Adrenal gland (tissue), 12 donors: Measurements from ENCODE around the gene MCM7. TPM values are rescaled to one million over a fixed set of nuclear protein-coding genes. Genes with fewer than 3 reads are reported as not detected.
A peak's percentile ranks its signal among the peaks of the same experiment; 100 is the strongest.

ENCODE experiments used
- DNase-seq, 7 donors: peaks; one replicate each; pipeline ENCODE4 v3.0.0-alpha.2; 2019 to 2020
- H3K27ac ChIP-seq, 5 donors: fragments of 200-600 bp; sonication (generic) in 4 of 5; 1 replicate in 3 of 5; 2 replicates in 2 of 5; pipeline versions ENCODE4 v1.5.1 to v1.8.0; 2016 to 2020; ENCODE audit warnings: mild to moderate bottlenecking in 1 of 5
- H3K27me3 ChIP-seq: fragments of 200-600 bp; 2 replicates; pipeline ENCODE4 v1.8.0; 2021
- H3K36me3 ChIP-seq, 2 donors: fragments of 200-600 bp; replicated peaks in 1 of 2; 1 replicate in 1 of 2; 2 replicates in 1 of 2; pipeline versions ENCODE4 v1.5.1 to v1.8.0; 2018 to 2022
- H3K4me1 ChIP-seq, 2 donors: fragments of 200-600 bp; replicated peaks in 1 of 2; 1 replicate in 1 of 2; 2 replicates in 1 of 2; pipeline versions ENCODE4 v1.5.1 to v1.8.0; 2018 to 2021
- H3K4me3 ChIP-seq, 4 donors: fragments of 200-600 bp; sonication (generic) in 3 of 4; one replicate each; pipeline ENCODE4 v1.5.1; 2016 to 2018
- H3K9me3 ChIP-seq, 3 donors: fragments of 200-600 bp; sonication (generic) in 1 of 3; replicated peaks in 1 of 3; 1 replicate in 2 of 3; 2 replicates in 1 of 3; pipeline versions ENCODE4 v1.5.1 to v1.8.0; 2016 to 2021
- CTCF ChIP-seq, 6 experiments: fragments of 450-650 bp in 4 of 6; fragments of 200-600 bp in 2 of 6; sonication (generic) in 1 of 6; IDR thresholded peaks; 1 replicate in 5 of 6; 2 replicates in 1 of 6; pipeline versions ENCODE4 v1.5.1 to v1.8.0; 2016 to 2021; ENCODE audit warnings: antibody characterized with exemption in 6 of 6, mild to moderate bottlenecking in 2 of 6, moderate library complexity in 1 of 6
- POLR2A ChIP-seq, 2 donors: fragments of 450-650 bp; IDR thresholded peaks; one replicate each; pipeline ENCODE4 v1.6.1; 2017; ENCODE audit warnings: antibody characterized with exemption in 2 of 2, mild to moderate bottlenecking in 2 of 2, moderate library complexity in 1 of 2
- WGBS, 4 donors: extraction: QIAGEN DNeasy Blood & Tissue Kit in 2 of 4; methylation state at CpG; one replicate each; pipeline versions ENCODE4 v1.1.5 to v1.1.7; 2013 to 2017; 5-methylcytosine and 5-hydroxymethylcytosine counted together
- intact Hi-C, 2 donors: fragments of 100-400 bp; cut with DNase I; formaldehyde crosslinking; loops; one replicate each; pipeline versions ENCODE4 v1.14.1 to v1.15.0; 2022 to 2023
- polyA plus RNA-seq, 3 donors: library from polyadenylated mRNA; stranded (reverse); fragments of 200-250 nt in 2 of 3; fragments of 350-450 nt in 1 of 3; fragmentation: Illumina TruSeq in 1 of 3; extraction: RNeasy Lipid Tissue Mini Kit (QIAGEN cat#74804) in 1 of 3; gene quantifications; one replicate each; pipeline ENCODE4 v1.2.3, GENCODE V29; 2013 to 2014
- total RNA-seq, 9 donors: library from RNA; depleted of rRNA in 4 of 9; stranded (reverse); fragments of >200 nt in 4 of 9; fragments of 120-200 nt in 1 of 9; fragmentation: NEBNext Ultra II Directional in 1 of 9; extraction: Animal tissue kit (Norgen Biotek cat#: 25700) in 1 of 9; gene quantifications; one replicate each; pipeline versions ENCODE4 v1.1.0 to v1.2.4, GENCODE V29; 2013 to 2023
- donor health status: healthy with polysubstance abuse.
- donor health status: Bipolar disorder and iron deficiency.
- donor health status: DM: yes; HTN: yes; CAD: no.
- donor health status: DM: no; HTN: no; CAD: no.
- donor health status: DM: no; HTN: no; CAD: no.
- donor health status: DM: yes; HTN: yes; CAD: no.

Gene MCM7
- total and polyA plus RNA-seq, 12 donors = 12.2 to 72.3 (median 30.6) TPM

GRCh38 chr7:100066953-100067352, 34.2 kb downstream of the MCM7 start:
- WGBS, 4 donors = 88 to 96% (median 93%) methylated on average over 6 to 7 of the region's 7 CpGs
- H3K4me3 ChIP-seq = no peak overlapping the region
- H3K27me3 ChIP-seq = no peaks in the 10 kb centered on the region
- H3K9me3 ChIP-seq = peaks cover 0 to 14% (median 0%) of the 10 kb centered on the region in 3 donors
- peaks cover 6 to 16% of the 10 kb centered on the region in 2 donors for H3K4me1 ChIP-seq
- intact Hi-C loops = no loop called here
- H3K36me3 ChIP-seq = peaks cover 0 to 52% of the 10 kb centered on the region in 2 donors
- peak overlapping the region in 1 of 5 donors; percentile 22 for H3K27ac ChIP-seq
- TF ChIP-seq POLR2A (IDR thresholded peaks at IDR 0.05) = no peak
- no peak for TF ChIP-seq CTCF (IDR thresholded peaks at IDR 0.05)
- DNase-seq = no peak

GRCh38 chr7:100065452-100066186, 35.6 kb downstream of the MCM7 start:
- Histone ChIP-seq H3K4me1 (peaks cover 6 to 16% of the 10 kb centered on the region in 2 donors), H3K4me3 (no peak overlapping the region), H3K27ac (peak overlapping the region in 4 of 5 donors; percentile 42 to 73 (median 50)), H3K9me3 (peaks cover 0 to under 1% (median 0%) of the 10 kb centered on the region in 3 donors), H3K27me3 (no peaks in the 10 kb centered on the region), H3K36me3 (peaks cover 0 to 42% of the 10 kb centered on the region in 2 donors)
- no peak for TF ChIP-seq POLR2A (IDR thresholded peaks at IDR 0.05)
- TF ChIP-seq CTCF (IDR thresholded peaks at IDR 0.05) = no peak
- intact Hi-C loops = no loop called here
- DNase-seq = peak in 3 of 7 donors; percentile 36 to 63 (median 41)
- WGBS, 4 donors = 42 to 50% (median 46%) methylated on average over 8 of the region's 8 CpGs

GRCh38 chr7:100064162-100064561, 37.0 kb downstream of the MCM7 start:
- Histone ChIP-seq H3K4me3 (no peak overlapping the region), H3K27ac (no peak overlapping the region), H3K36me3 (peaks cover 0 to 44% of the 10 kb centered on the region in 2 donors), H3K4me1 (peaks cover 6 to 16% of the 10 kb centered on the region in 2 donors), H3K27me3 (no peaks in the 10 kb centered on the region), H3K9me3 (no peaks in the 10 kb centered on the region)
- intact Hi-C loops = no loop called here
- 86 to 93% (median 92%) methylated on average over 9 of the region's 9 CpGs for WGBS, 4 donors
- DNase-seq = no peak
- TF ChIP-seq POLR2A (IDR thresholded peaks at IDR 0.05) (no peak), CTCF (IDR thresholded peaks at IDR 0.05) (no peak)

- Histone ChIP-seq H3K4me1 (peaks cover 6 to 16% of the 10 kb centered on the region in 2 donors), H3K27me3 (no peaks in the 10 kb centered on the region), H3K4me3 (no peak overlapping the region), H3K27ac (no peak overlapping the region), H3K36me3 (peaks cover 0 to 50% of the 10 kb centered on the region in 2 donors), H3K9me3 (no peaks in the 10 kb centered on the region)
- no peak for TF ChIP-seq POLR2A (IDR thresholded peaks at IDR 0.05)
- no peak for TF ChIP-seq CTCF (IDR thresholded peaks at IDR 0.05)
- WGBS, 4 donors = 93 to 100% (median 95%) methylated on average over 4 of the region's 4 CpGs
- DNase-seq = no peak
- intact Hi-C loops = no loop called here
These were observed 37.8 kb downstream of the MCM7 start for GRCh38 chr7:100063376-100063775.
